HG02970 (cell line): ENCODE measurements around the gene RAB13.
"Not testable (repeated sequence)": the region's sequence is repeated elsewhere in the genome, so short reads cannot be mapped to it uniquely, and the experiment has no call there.

Experiments used
- ATAC-seq: cut with Tn5 transposase; IDR thresholded peaks from one replicate; pipeline ENCODE4 v1.9.1; 2021; ENCODE audit warnings: mild to moderate bottlenecking, moderate library complexity, moderate number of reproducible peaks; ENCODE audit not compliant: unreplicated experiment, low FRiP score

Gene RAB13

GRCh38 chr1:153985941-153986761 lies at the start of gene RAB13:
TSS of gene RAB13 (minus strand) at chr1:153986339. CDS start at chr1:153986236, 103 bp downstream.
- ATAC-seq = no peak

GRCh38 chr1:154033697-154034096 lies 47.6 kb upstream of the RAB13 start:
- ATAC-seq = not testable (repeated sequence)

DNA sequence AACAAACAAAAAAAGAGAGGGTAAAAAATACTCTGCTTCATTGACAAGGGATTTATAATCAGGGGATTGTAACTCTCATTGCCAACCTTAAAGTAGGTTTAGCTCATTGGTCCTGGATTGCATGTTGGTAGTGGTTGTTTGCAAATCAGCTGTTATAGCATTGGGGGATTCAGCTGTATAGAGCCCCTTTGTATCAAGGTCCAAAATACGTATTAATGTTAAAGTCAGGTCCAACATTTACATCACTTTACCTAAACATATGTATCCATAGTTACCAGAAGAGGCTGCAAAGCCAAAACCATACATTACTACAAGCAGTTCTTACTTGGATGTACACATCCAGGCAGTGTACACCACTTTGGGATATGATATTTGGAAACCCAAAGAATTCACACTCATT lies 33.8 kb upstream of the RAB13 start:
- no peak for ATAC-seq

DNA sequence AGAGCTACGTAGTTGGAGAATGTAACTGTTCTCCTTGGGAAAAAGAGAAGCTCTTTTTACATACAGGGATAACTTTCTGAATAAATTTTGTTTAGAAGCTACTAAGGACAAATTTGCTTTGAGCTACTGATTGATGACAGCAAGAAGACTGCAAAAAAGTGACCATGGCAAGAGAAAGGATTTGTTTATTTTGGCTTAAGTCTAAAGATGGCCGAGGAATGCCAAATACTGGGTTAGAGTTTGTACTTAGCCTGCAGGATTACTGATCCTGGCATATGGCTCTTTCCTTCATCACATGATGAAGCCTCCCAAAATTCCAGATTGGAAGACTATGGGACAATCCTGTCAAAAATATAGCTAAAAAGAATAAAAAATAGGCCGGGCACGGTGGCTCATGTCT lies 33.1 kb upstream of the RAB13 start:
- ATAC-seq = no peak

DNA sequence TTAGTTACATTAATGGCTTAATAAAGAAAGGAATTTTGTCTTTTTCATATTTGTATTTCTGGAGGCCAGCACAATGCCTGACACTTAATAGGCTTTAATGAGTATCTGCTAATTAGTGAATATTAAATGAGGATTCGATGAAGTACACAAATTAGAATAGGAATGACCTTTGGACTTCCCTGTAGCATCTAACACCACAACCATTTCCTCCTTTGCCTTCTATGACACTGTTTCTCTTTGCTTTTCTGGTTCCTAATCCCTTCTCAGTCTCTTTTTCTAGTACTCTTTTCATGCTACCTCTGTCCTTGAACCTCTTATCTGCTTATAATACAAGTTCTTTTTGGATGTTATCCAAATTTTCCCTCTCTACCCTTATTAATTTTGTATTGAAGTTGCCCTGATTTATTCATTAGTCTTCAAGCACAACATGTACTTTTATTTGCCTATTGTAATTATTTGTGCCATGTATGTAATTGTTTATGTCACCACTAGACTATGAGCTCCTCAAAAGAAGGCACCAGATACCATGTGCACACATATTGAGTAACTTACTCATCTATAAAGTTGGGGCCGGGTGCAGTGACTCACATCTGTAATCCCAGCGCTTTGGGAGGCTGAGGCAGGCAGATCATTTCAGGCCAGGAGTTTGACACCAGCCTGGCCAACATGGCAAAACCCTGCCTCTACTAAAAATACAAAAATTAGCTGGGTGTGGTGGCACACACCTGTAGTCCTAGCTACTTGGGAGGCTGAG lies 28.2 kb upstream of the RAB13 start:
- ATAC-seq = no peak

GRCh38 chr1:154012543-154012942 lies 26.4 kb upstream of the RAB13 start:
- ATAC-seq = not testable (repeated sequence)

GRCh38 chr1:154012129-154012528 lies 26.0 kb upstream of the RAB13 start:
- ATAC-seq = no peak

DNA sequence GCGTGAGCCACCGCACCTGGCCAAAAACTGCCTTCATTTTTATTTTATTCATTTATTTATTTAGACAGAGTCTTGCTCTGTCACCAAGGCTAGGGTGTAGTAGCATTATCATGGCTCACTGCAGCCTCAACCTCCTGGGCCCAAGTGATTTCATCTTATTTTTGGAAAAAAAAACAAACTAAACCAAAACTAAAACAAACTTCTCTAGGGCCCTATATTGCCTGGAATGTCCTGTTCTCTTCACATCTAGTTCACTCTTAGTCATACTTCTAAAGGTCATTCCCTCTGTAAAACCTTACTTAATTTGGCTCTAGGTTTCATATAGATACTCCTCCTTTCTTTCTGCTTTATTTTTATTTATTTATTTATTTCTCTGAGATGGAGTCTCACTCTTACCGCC lies 20.0 kb upstream of the RAB13 start:
- no peak for ATAC-seq

- ATAC-seq = no peak
These were observed 14.3 kb upstream of the RAB13 start for GRCh38 chr1:154000420-154000819.

DNA sequence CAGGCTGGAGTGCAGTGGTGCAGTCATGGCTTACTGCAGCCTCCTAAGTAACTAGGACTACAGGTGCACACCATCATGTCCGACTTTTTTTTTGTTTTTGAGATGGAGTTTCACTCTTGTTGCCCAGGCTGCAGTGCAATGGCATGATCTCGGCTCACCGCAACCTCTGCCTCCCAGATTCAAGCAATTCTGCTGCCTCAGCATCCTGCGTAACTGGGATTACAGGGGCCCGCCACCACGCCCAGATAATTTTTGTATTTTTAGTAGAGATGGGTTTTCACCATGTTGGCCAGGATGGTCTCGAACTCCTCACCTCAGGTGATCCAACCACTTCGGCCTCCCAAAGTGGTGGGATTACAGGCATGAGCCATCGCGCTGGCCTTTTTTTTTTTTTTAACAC lies 10.7 kb upstream of the RAB13 start:
- ATAC-seq = not testable (repeated sequence)

GRCh38 chr1:153995640-153996039 lies 9.5 kb upstream of the RAB13 start:
- ATAC-seq = no peak

- no peak for ATAC-seq
These were observed 9.1 kb upstream of the RAB13 start for GRCh38 chr1:153995202-153995601.

GRCh38 chr1:153991806-153992205 lies 5.7 kb upstream of the RAB13 start:
- no peak for ATAC-seq

DNA sequence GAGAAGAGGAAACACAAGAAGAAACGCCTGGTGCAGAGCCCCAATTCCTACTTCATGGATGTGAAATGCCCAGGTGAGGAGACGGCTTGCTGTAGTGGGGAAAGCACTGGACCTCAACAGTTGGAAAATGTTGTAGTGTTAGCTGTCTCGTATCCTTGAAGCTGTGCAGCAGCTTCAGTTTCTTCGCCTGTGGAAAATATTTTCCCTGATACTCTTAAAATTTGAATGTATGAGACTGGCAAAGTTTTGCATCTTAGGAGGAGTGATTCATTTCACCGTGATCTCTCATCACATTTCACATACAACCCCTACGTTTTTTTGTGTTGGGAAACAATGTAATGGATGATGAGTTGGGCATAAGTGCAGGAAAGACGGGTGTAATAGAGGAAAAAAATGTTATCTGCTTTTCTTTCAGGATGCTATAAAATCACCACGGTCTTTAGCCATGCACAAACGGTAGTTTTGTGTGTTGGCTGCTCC lies 5.1 kb upstream of the RAB13 start:
- ATAC-seq = no peak

DNA sequence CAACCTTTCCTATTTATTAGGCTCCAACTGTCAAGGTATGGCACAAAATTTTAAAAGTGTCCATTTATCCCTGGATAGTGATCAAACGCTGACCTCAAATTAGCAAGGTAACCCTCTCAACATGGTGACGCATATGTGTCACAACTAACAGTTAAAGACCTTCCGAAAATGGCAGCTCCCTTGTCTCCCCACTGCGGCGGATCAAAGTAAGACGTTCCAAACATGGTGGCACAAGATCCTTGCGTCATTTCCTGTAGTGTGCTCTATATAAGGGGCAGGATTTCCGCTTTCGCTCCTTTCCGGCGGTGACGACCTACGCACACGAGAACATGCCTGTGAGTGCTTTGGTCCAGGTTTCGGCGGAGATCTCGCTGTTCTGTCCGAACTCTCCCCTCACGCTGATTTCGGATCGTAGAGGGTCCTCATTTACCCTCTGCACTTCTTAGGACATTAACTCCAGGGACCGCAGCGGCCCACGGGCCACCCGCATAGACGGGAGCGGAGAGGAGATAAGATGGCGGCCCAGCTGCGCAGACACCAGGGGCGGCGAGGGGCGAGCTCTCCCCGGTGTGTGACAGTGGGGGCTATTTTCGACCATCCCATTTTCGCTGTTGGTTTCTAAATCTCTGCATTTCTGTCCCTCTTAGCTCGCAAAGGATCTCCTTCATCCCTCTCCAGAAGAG lies 4.5 kb upstream of the RAB13 start, which contains the start of gene RPS27:
Gene RPS27, plus strand, starts transcription at position 295 of the 683 bp plus-strand sequence. Its CDS starts 35 bp downstream, at position 330.
- peak; percentile 66 for ATAC-seq

- ATAC-seq = no peak
These were observed 1.5 kb upstream of the RAB13 start for GRCh38 chr1:153987621-153988020.

- no peak for ATAC-seq
These were observed 712 bp downstream of the RAB13 start for GRCh38 chr1:153985341-153985912.

- ATAC-seq = no peak
These were observed 1.8 kb downstream of the RAB13 start for GRCh38 chr1:153984123-153984894.

GRCh38 chr1:153981735-153982134 lies 4.4 kb downstream of the RAB13 start:
- ATAC-seq = not testable (repeated sequence)

DNA sequence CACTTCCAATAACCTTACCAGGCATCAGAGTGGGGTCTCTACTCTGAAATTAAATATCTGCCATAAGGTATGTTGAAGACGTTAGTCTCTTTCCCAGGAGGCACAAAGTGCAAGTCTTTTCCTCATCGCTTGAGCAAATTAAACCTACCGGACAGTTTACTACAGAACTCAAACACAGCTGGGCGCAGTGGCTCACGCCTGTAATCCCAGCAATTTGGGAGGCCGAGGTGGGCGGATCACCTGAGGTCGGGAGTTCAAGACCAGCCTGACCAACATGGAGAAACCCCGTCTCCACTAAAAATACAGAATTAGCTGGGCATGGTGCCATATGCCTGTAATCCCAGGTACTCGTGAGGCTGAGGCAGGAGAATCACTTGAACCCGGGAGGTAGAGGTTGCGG lies 7.0 kb downstream of the RAB13 start:
- not testable (repeated sequence) for ATAC-seq
